Ovary (tissue), 3 donors: Measurements from ENCODE around the gene RILPL1.

ENCODE experiments used
- CTCF ChIP-seq, 3 donors: fragments of 450-650 bp in 2 of 3; fragments of 200-600 bp in 1 of 3; IDR thresholded peaks; one replicate each; pipeline versions ENCODE4 v1.5.1 to v1.8.0; 2016 to 2022; ENCODE audit warnings: antibody characterized with exemption in 3 of 3, mild to moderate bottlenecking in 1 of 3
- EP300 ChIP-seq: sonication (generic); formaldehyde crosslinking; IDR thresholded peaks from one replicate; pipeline ENCODE4 v1.6.1; 2017; ENCODE audit warnings: antibody characterized with exemption
- POLR2A ChIP-seq: fragments of 450-650 bp; IDR thresholded peaks from one replicate; pipeline ENCODE4 v1.6.1; 2017; ENCODE audit warnings: antibody characterized with exemption, mild to moderate bottlenecking, moderate library complexity
- donor health status: DM: no; HTN: no; CAD: no.

- no peak for TF ChIP-seq CTCF (IDR thresholded peaks at IDR 0.05)
- TF ChIP-seq POLR2A = no peak
- no peak for TF ChIP-seq EP300
Measured at GRCh38 chr12:123522164-123522563, 11.4 kb downstream of the RILPL1 start.
